ACC112 (cell line): Measurements from ENCODE around the gene TAF3.

Experiments used
- H2AFZ ChIP-seq: fragments of 200-600 bp; sonication (generic); one replicate; pipeline ENCODE4 v1.6.0; 2017; ENCODE audit warnings: antibody characterized with exemption, low read length; ENCODE audit not compliant: unreplicated experiment
- H3K27ac ChIP-seq: fragments of 200-600 bp; sonication (generic); 2 replicates; pipeline ENCODE4 v1.5.1; 2014; ENCODE audit warnings: low read depth, mild to moderate bottlenecking, antibody characterized with exemption, low read length, moderate library complexity
- H3K27me3 ChIP-seq: fragments of 200-600 bp; sonication (generic); 2 replicates; pipeline ENCODE4 v1.6.1; 2014; ENCODE audit warnings: mild to moderate bottlenecking, antibody characterized with exemption, low read length, moderate library complexity, mixed read lengths; ENCODE audit not compliant: insufficient read depth
- H3K36me3 ChIP-seq: fragments of 200-600 bp; sonication (generic); 2 replicates; pipeline ENCODE4 v1.6.1; 2016; ENCODE audit warnings: mild to moderate bottlenecking, antibody characterized with exemption, low read length, moderate library complexity, mixed read lengths; ENCODE audit not compliant: insufficient read depth
- H3K4me1 ChIP-seq: fragments of 200-600 bp; sonication (generic); one replicate; pipeline ENCODE4 v1.6.1; 2016; ENCODE audit warnings: low read length, mixed read lengths; ENCODE audit not compliant: insufficient read depth, unreplicated experiment, control insufficient read depth
- H3K4me3 ChIP-seq: fragments of 200-600 bp; sonication (generic); 2 replicates; pipeline ENCODE4 v1.5.1; 2014; ENCODE audit warnings: mild to moderate bottlenecking, low read depth, low read length
- H3K79me2 ChIP-seq: fragments of 200-600 bp; sonication (generic); one replicate; pipeline ENCODE4 v1.6.0; 2016; ENCODE audit warnings: low read length; ENCODE audit not compliant: control insufficient read depth, unreplicated experiment, insufficient read depth

TAF3 gene

DNA sequence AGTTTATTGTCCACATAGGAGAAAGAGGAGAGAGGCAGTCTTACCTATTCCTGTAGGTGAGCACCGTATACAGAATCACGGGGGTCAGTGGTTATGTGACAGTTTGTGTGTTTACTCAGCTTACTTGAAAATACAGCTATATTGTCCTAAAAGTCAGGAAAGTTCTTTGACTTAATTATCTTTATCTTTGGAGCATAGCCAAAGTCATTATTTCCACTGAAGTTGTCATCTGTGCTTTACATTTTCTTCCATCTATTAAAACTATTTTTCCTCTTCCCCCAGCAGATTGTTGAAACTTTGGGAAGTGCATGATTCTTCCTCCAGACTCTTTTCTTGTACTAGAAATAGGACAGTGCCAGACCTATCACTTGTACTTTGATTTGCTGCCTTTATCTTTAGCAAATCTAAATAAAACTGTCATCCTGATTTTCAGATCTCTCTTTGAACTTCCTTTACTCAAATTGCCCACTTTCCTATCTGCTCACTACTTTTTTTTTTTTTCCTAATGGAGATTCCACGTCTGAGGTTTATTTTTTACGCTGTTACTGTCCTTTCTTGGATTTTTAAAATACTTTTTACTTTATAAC is 58.3 kb downstream of the TAF3 start:
- H3K36me3 ChIP-seq, result no peaks in the 10 kb centered on the region
- H3K27ac ChIP-seq, result no peak overlapping the region
- no peaks in the 10 kb centered on the region for H3K79me2 ChIP-seq
- no peaks in the 10 kb centered on the region for H3K27me3 ChIP-seq
- H3K4me1 ChIP-seq, result no peaks in the 10 kb centered on the region
- no peak overlapping the region for H2AFZ ChIP-seq
- H3K4me3 ChIP-seq, result no peak overlapping the region

DNA sequence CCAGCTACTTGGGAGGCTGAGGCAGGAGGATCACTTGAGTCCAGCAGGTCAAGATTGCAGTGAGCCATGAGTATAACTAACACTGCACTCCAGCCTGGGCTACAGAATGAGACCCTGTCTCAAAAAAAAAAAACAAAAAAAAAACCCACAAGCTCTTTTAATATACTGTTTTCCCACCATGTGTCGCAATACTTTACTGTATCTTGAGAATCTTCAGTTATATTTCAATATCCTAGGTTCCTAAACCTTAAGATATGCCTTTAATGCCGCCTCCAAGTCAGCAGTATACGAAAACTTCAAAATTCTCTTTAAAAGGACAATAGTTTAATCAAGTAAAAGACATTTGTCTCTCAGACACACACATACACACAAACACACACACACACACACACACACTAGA is 62.8 kb downstream of the TAF3 start:
- H3K27me3 ChIP-seq, result no peaks in the 10 kb centered on the region

GRCh38 chr10:7886056-7886455 is 67.8 kb downstream of the TAF3 start:
- no peaks in the 10 kb centered on the region for H3K27me3 ChIP-seq
- H3K36me3 ChIP-seq, result no peaks in the 10 kb centered on the region
- H3K4me3 ChIP-seq, result no peak overlapping the region
- H3K79me2 ChIP-seq, result no peaks in the 10 kb centered on the region
- H3K27ac ChIP-seq, result no peak overlapping the region
- H2AFZ ChIP-seq, result no peak overlapping the region
- H3K4me1 ChIP-seq, result peaks cover 9% of the 10 kb centered on the region

More for the DNA sequence above, 62.8 kb downstream of the TAF3 start:
- H3K4me3 ChIP-seq, result no peak overlapping the region
- no peaks in the 10 kb centered on the region for H3K79me2 ChIP-seq
- no peak overlapping the region for H3K27ac ChIP-seq
- H3K4me1 ChIP-seq, result no peaks in the 10 kb centered on the region
- H2AFZ ChIP-seq, result no peak overlapping the region
- H3K36me3 ChIP-seq, result no peaks in the 10 kb centered on the region

- Histone ChIP-seq H3K27ac (no peak overlapping the region), H2AFZ (no peak overlapping the region), H3K36me3 (no peaks in the 10 kb centered on the region), H3K4me1 (peaks cover 17% of the 10 kb centered on the region), H3K27me3 (no peaks in the 10 kb centered on the region), H3K4me3 (no peak overlapping the region), H3K79me2 (no peaks in the 10 kb centered on the region)
Observed at GRCh38 chr10:7887174-7887816, 69.0 kb downstream of the TAF3 start.

DNA sequence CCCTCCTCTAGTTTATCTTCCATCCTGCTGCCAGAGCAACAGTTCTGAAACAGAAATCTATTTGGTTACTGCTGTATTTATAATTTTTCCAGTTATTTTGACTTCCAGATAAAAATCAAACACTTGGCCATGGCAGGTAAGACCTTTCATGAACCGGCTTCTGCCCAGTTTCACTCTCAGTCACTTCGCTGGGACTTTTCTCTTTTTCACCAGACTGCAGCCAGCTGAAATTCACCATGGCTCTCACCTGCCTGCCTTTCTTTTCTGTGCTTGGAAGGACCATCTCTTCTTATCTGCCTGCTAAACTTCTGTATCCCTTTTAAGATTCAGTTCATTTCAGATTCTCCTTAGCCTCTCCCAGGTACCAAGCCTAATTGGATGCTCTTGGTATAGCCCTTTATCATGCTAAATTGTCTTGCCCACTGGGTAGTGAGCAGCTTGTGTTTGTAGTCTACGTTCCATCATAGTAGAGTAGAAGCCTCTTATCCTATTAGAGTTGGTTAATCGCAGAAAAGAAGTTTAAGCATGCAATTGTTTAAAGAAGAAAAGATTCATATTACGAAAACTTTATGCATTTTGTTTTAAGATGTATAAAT is 71.7 kb downstream of the TAF3 start:
- H3K36me3 ChIP-seq, result no peaks in the 10 kb centered on the region
- H2AFZ ChIP-seq, result no peak overlapping the region

DNA sequence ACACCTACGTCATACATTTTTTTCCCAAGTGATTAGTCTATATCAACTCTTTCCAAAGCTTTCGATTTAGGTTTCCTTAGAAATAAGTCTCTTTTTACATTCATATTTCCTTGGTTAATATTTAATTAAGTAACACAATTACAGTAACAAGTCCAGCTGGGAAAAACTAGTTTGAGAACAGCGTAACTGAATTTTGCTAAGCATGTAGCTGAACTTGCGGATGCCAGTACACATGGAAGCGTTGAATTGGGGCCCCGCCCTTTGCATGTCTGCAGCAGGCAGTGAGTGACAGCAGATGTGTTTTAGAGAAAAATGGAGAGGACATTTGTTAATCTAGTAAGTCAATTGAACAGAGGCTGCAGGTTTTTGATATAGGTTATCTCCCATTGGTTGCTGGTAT is 72.5 kb downstream of the TAF3 start:
- Histone ChIP-seq H3K4me3 (no peak overlapping the region), H3K27me3 (no peaks in the 10 kb centered on the region), H3K79me2 (no peaks in the 10 kb centered on the region), H2AFZ (no peak overlapping the region), H3K4me1 (peaks cover 17% of the 10 kb centered on the region), H3K27ac (no peak overlapping the region), H3K36me3 (no peaks in the 10 kb centered on the region)

More for the DNA sequence above, 71.7 kb downstream of the TAF3 start:
- Histone ChIP-seq H3K4me3 (no peak overlapping the region), H3K27ac (no peak overlapping the region), H3K79me2 (no peaks in the 10 kb centered on the region), H3K27me3 (no peaks in the 10 kb centered on the region), H3K4me1 (peaks cover 17% of the 10 kb centered on the region)

- Histone ChIP-seq H3K4me3 (no peak overlapping the region), H3K27ac (no peak overlapping the region), H2AFZ (no peak overlapping the region), H3K27me3 (no peaks in the 10 kb centered on the region), H3K79me2 (no peaks in the 10 kb centered on the region), H3K36me3 (no peaks in the 10 kb centered on the region), H3K4me1 (peaks cover 17% of the 10 kb centered on the region)
Observed at GRCh38 chr10:7891634-7892033, 73.3 kb downstream of the TAF3 start.

DNA sequence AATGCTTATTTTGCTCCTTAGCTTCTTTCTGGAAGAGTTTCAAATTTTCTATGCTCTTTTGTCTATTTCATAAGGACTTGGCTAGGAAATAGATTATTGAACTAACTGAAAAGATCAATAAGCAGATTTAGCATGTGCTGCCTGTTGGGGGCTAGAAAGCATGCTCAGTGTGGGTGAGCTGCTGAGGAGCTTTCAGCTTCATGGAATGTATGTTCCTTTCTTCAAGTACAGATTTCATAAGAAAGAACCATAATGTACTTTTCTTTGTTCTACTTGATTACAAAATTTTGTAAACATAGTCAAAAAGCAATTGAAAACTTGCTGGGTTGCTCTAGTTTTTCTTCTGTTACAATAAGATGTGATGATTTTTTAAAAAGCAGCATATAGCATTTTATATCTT is 73.8 kb downstream of the TAF3 start:
- Histone ChIP-seq H3K79me2 (no peaks in the 10 kb centered on the region), H3K27me3 (no peaks in the 10 kb centered on the region), H3K27ac (no peak overlapping the region), H3K36me3 (no peaks in the 10 kb centered on the region), H3K4me1 (peaks cover 15% of the 10 kb centered on the region), H2AFZ (no peak overlapping the region), H3K4me3 (no peak overlapping the region)

DNA sequence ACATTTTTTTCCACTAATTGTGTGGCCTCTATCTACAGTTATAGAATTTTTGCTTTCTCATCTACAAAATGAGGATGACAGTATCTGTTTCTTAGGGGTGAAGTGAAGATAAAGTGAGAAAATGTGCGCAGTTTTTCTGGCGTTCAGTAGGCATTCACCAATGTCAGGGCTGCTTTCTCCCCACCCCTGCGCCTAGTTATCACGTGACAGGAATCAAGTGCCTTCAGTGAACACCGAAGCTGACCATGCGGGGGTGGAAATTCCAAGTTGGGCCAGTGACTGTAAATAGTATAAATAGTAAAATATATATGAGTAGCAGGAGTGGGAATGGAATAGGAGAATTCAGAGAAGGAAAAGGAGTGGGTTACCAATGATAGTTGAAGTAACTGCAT is 77.4 kb downstream of the TAF3 start:
- H3K27me3 ChIP-seq, result no peaks in the 10 kb centered on the region
- no peak overlapping the region for H3K27ac ChIP-seq
- no peaks in the 10 kb centered on the region for H3K79me2 ChIP-seq
- no peak overlapping the region for H3K4me3 ChIP-seq
- peaks cover 8% of the 10 kb centered on the region for H3K4me1 ChIP-seq
- no peaks in the 10 kb centered on the region for H3K36me3 ChIP-seq
- no peak overlapping the region for H2AFZ ChIP-seq

GRCh38 chr10:7896297-7896696 is 78.0 kb downstream of the TAF3 start:
- Histone ChIP-seq H3K27ac (no peak overlapping the region), H3K79me2 (no peaks in the 10 kb centered on the region), H3K36me3 (no peaks in the 10 kb centered on the region), H3K4me1 (peaks cover 7% of the 10 kb centered on the region), H2AFZ (no peak overlapping the region), H3K4me3 (no peak overlapping the region), H3K27me3 (no peaks in the 10 kb centered on the region)

GRCh38 chr10:7901256-7901655 is 83.0 kb downstream of the TAF3 start:
- Histone ChIP-seq H3K27ac (no peak overlapping the region), H2AFZ (no peak overlapping the region), H3K79me2 (peaks cover 2% of the 10 kb centered on the region), H3K36me3 (no peaks in the 10 kb centered on the region), H3K4me1 (no peaks in the 10 kb centered on the region), H3K27me3 (no peaks in the 10 kb centered on the region), H3K4me3 (no peak overlapping the region)
